Left ventricle myocardium inferior (tissue), 1 donor: ENCODE data around the gene C2CD4C. TPM values are rescaled to one million over a fixed set of nuclear protein-coding genes. Genes with fewer than 3 reads are reported as not detected.
"Not testable (repeated sequence)": the region's sequence is repeated elsewhere in the genome, so short reads cannot be mapped to it uniquely, and the experiment has no call there.

ENCODE experiments used
- DNase-seq: peaks from one replicate; pipeline ENCODE4 v3.0.0-alpha.2; 2020
- H3K27ac ChIP-seq: fragments of 200-600 bp; replicated peaks from 2 replicates; pipeline ENCODE4 v1.8.0; 2021
- H3K27me3 ChIP-seq: fragments of 200-600 bp; 2 replicates; pipeline ENCODE4 v1.8.0; 2021; ENCODE audit warnings: low read depth
- H3K36me3 ChIP-seq: fragments of 200-600 bp; 2 replicates; pipeline ENCODE4 v1.8.0; 2021
- H3K4me1 ChIP-seq: fragments of 200-600 bp; 2 replicates; pipeline ENCODE4 v1.8.0; 2021
- H3K4me3 ChIP-seq: fragments of 200-600 bp; 2 replicates; pipeline ENCODE4 v1.8.0; 2021; ENCODE audit warnings: mild to moderate bottlenecking, moderate library complexity
- H3K9me3 ChIP-seq: fragments of 200-600 bp; replicated peaks from 2 replicates; pipeline ENCODE4 v1.8.0; 2021
- intact Hi-C: fragments of 100-400 bp; cut with micrococcal nuclease; formaldehyde crosslinking; loops from one replicate; pipeline ENCODE4 v1.11.0; 2022
- total RNA-seq: library from RNA; stranded (reverse); fragmentation: NEBNext Ultra II Directional; extraction: Animal tissue kit (Norgen Biotek cat#: 25700); gene quantifications from one replicate; pipeline ENCODE4 v1.2.1, GENCODE V29; 2021
- TF ChIP-seq, protein P1 (sequence below): fragments of 200-600 bp; IDR thresholded peaks from 2 replicates; pipeline ENCODE4 v1.8.0; 2021; ENCODE audit warnings: antibody characterized with exemption, mild to moderate bottlenecking, borderline replicate concordance
- donor health status: DM: no; HTN: yes; CAD: no; lungs with severe emphysema.

C2CD4C gene
- total RNA-seq, 1 donor from 2014 or later: 0.63 TPM

DNA sequence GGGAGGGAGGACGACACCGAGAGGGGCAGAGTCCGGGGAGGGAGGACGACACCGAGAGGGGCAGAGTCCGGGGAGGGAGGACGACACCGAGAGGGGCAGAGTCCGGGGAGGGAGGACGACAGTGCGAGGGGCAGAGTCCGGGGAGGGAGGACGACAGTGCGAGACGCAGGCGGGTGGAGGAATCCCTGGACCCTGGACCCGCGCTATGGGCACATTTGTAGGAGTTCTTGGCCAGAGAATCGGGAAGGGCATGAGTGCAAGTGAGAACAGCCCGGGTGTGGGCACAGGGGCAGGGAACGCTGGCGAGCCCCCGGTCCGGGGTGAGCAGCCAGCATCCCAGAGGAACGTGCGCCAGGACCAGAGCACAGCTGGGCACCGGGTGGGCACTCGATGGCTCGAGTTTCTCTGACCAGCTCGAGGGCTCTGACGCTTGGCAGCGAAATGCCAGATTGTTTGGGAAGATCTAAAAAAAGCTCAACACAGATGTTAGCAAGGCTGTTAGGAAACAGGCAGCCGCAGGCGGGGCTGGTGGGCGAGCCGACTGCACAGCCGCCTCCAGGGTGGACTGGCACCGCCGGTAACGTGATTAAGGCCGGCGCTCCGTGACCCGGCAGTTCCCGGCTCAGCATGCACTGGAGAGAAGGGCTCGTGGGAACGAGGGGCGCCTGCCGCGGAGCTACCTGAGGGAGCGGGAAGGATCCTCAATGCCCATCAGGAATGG is 17.9 kb upstream of the C2CD4C start:
- intact Hi-C loops: no loop called here
- no peaks in the 10 kb centered on the region for H3K27me3 ChIP-seq
- H3K36me3 ChIP-seq: peaks cover 26% of the 10 kb centered on the region
- H3K4me1 ChIP-seq: peaks cover 20% of the 10 kb centered on the region
- H3K9me3 ChIP-seq: no peaks in the 10 kb centered on the region
- DNase-seq: no peak
- TF ChIP-seq, protein P1, sequence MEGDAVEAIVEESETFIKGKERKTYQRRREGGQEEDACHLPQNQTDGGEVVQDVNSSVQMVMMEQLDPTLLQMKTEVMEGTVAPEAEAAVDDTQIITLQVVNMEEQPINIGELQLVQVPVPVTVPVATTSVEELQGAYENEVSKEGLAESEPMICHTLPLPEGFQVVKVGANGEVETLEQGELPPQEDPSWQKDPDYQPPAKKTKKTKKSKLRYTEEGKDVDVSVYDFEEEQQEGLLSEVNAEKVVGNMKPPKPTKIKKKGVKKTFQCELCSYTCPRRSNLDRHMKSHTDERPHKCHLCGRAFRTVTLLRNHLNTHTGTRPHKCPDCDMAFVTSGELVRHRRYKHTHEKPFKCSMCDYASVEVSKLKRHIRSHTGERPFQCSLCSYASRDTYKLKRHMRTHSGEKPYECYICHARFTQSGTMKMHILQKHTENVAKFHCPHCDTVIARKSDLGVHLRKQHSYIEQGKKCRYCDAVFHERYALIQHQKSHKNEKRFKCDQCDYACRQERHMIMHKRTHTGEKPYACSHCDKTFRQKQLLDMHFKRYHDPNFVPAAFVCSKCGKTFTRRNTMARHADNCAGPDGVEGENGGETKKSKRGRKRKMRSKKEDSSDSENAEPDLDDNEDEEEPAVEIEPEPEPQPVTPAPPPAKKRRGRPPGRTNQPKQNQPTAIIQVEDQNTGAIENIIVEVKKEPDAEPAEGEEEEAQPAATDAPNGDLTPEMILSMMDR: no peak
- no peak overlapping the region for H3K4me3 ChIP-seq
- no peak overlapping the region for H3K27ac ChIP-seq

GRCh38 chr19:425056-425455 is 16.1 kb upstream of the C2CD4C start:
- no peaks in the 10 kb centered on the region for H3K27me3 ChIP-seq
- DNase-seq: no peak
- peaks cover 25% of the 10 kb centered on the region for H3K4me1 ChIP-seq
- peaks cover 22% of the 10 kb centered on the region for H3K36me3 ChIP-seq
- intact Hi-C loops: no loop called here
- no peak overlapping the region for H3K4me3 ChIP-seq
- no peak overlapping the region for H3K27ac ChIP-seq
- no peaks in the 10 kb centered on the region for H3K9me3 ChIP-seq
- TF ChIP-seq, protein P1: no peak

GRCh38 chr19:424546-424945 is 15.6 kb upstream of the C2CD4C start:
- intact Hi-C loops: no loop called here
- H3K27me3 ChIP-seq: no peaks in the 10 kb centered on the region
- TF ChIP-seq, protein P1: no peak
- DNase-seq: no peak
- no peak overlapping the region for H3K27ac ChIP-seq
- H3K36me3 ChIP-seq: peaks cover 22% of the 10 kb centered on the region
- no peaks in the 10 kb centered on the region for H3K9me3 ChIP-seq
- H3K4me1 ChIP-seq: peaks cover 30% of the 10 kb centered on the region
- no peak overlapping the region for H3K4me3 ChIP-seq

DNA sequence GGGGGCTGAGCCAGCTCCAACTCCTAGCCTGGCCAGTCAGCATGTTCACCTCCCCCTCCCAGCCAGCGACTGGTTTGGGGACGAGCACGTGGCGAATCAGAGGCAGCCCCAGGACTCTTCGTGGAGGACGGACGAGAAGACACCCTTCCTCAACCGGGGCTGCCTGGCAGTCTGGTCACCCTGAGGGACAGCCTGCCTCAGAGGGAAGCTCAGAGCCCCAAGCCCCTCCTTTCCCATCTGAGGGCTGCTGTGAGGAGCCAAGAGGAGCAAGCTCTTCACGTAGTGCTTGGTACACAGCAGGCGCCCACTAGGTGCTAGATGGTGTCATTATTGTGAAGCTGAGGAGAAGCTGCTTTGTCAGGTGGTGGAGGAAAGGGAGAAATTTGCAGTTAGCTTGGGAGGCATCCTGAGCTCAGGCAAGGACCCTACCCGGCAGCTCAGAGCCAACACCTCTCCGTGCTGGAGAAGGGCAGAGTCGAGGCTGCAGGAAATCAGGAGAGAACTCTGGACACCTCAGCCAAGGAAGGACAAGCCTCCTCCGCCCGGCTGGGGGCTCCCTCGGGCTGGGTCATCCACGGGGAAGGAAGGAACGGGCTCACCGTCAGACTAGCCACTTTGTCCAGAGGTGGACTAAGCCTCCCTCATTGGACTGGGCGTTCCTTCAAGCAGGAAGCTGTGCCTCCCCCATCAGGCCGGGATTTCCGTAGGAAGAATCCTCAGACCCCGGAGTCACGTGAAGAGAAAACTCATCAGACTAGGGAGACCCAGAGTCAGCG is 14.9 kb upstream of the C2CD4C start:
- TF ChIP-seq, protein P1: no peak
- Histone ChIP-seq H3K4me3 (no peak overlapping the region), H3K27ac (no peak overlapping the region), H3K4me1 (peaks cover 35% of the 10 kb centered on the region), H3K9me3 (no peaks in the 10 kb centered on the region), H3K27me3 (no peaks in the 10 kb centered on the region), H3K36me3 (peaks cover 22% of the 10 kb centered on the region)
- intact Hi-C loops: no loop called here
- DNase-seq: no peak

GRCh38 chr19:422917-423226 is 13.9 kb upstream of the C2CD4C start:
- intact Hi-C loops, DNase-seq, H3K27me3 ChIP-seq, H3K4me3 ChIP-seq, H3K9me3 ChIP-seq, H3K27ac ChIP-seq: not testable (repeated sequence)
- Histone ChIP-seq H3K4me1 (peaks cover 36% of the 10 kb centered on the region), H3K36me3 (peaks cover 18% of the 10 kb centered on the region)
